ENCODE results near the gene PRM1. TPM values are rescaled to one million over a fixed set of nuclear protein-coding genes. Genes with fewer than 3 reads are reported as not detected.

The PRM1 gene
- total RNA-seq, 1 experiment from 2014 or later: not detected

GRCh38 chr16:11307639-11308492 lies 26.7 kb upstream of the PRM1 start:
- no peaks in the 10 kb centered on the region for H3K27me3 ChIP-seq (replicated peaks; ENCODE audit: insufficient read depth, low read depth, low read length, poor library complexity)
- H3K4me3 ChIP-seq (ENCODE audit: low read depth, low read length, poor library complexity, severe bottlenecking): no peak overlapping the region
- no TSS peak for BruUV-seq (replicated peaks)
- peaks cover 5% of the 10 kb centered on the region for H3K4me1 ChIP-seq (ENCODE audit: insufficient read depth, low read length, poor library complexity, severe bottlenecking)
- TF ChIP-seq EZH2 (IDR thresholded peaks at IDR 0.05; ENCODE audit: borderline replicate concordance, low read depth, low read length, poor library complexity, severe bottlenecking) (no peak), CTCF (conservative IDR thresholded peaks at IDR 0.05; ENCODE audit: low read depth, low read length) (no peak)
- ChIA-PET POLR2A (ENCODE audit: low non-redundant PET) (no interaction called here), CTCF (no interaction called here)
- DNase-seq (ENCODE audit: low spot score): no peak
- intact Hi-C loops (cut with micrococcal nuclease; ENCODE audit: unreplicated experiment): no loop called here
- no peak overlapping the region for H3K27ac ChIP-seq (ENCODE audit: low read depth, low read length, poor library complexity, severe bottlenecking)
- no peaks in the 10 kb centered on the region for H3K36me3 ChIP-seq (ENCODE audit: insufficient read depth, low read length, poor library complexity, severe bottlenecking)
- H3K9me3 ChIP-seq (ENCODE audit: low read depth, low read length, poor library complexity, severe bottlenecking): no peaks in the 10 kb centered on the region

- intact Hi-C loops (cut with micrococcal nuclease; ENCODE audit: unreplicated experiment): no loop called here
- Histone ChIP-seq H3K4me1 (ENCODE audit: insufficient read depth, low read length, poor library complexity, severe bottlenecking) (no peaks in the 10 kb centered on the region), H3K9me3 (ENCODE audit: low read depth, low read length, poor library complexity, severe bottlenecking) (no peaks in the 10 kb centered on the region), H3K4me3 (ENCODE audit: low read depth, low read length, poor library complexity, severe bottlenecking) (no peak overlapping the region), H3K27me3 (replicated peaks; ENCODE audit: insufficient read depth, low read depth, low read length, poor library complexity) (no peaks in the 10 kb centered on the region), H3K36me3 (ENCODE audit: insufficient read depth, low read length, poor library complexity, severe bottlenecking) (no peaks in the 10 kb centered on the region), H3K27ac (ENCODE audit: low read depth, low read length, poor library complexity, severe bottlenecking) (no peak overlapping the region)
- CTCF ChIA-PET: no interaction called here
- no TSS peak for BruUV-seq (replicated peaks)
- TF ChIP-seq CTCF (conservative IDR thresholded peaks at IDR 0.05; ENCODE audit: low read depth, low read length) (no peak), EZH2 (IDR thresholded peaks at IDR 0.05; ENCODE audit: borderline replicate concordance, low read depth, low read length, poor library complexity, severe bottlenecking) (no peak)
- DNase-seq (ENCODE audit: low spot score): no peak
- POLR2A ChIA-PET (ENCODE audit: low non-redundant PET): no interaction called here
Observed at GRCh38 chr16:11306997-11307638, 26.0 kb upstream of the PRM1 start.

- no peak overlapping the region for H3K27ac ChIP-seq (ENCODE audit: low read depth, low read length, poor library complexity, severe bottlenecking)
- no TSS peak for BruUV-seq (replicated peaks)
- TF ChIP-seq EZH2 (IDR thresholded peaks at IDR 0.05; ENCODE audit: borderline replicate concordance, low read depth, low read length, poor library complexity, severe bottlenecking) (no peak), CTCF (conservative IDR thresholded peaks at IDR 0.05; ENCODE audit: low read depth, low read length) (no peak)
- H3K27me3 ChIP-seq (replicated peaks; ENCODE audit: insufficient read depth, low read depth, low read length, poor library complexity): no peaks in the 10 kb centered on the region
- H3K36me3 ChIP-seq (ENCODE audit: insufficient read depth, low read length, poor library complexity, severe bottlenecking): no peaks in the 10 kb centered on the region
- no peaks in the 10 kb centered on the region for H3K9me3 ChIP-seq (ENCODE audit: low read depth, low read length, poor library complexity, severe bottlenecking)
- no peak for DNase-seq (ENCODE audit: low spot score)
- no peaks in the 10 kb centered on the region for H3K4me1 ChIP-seq (ENCODE audit: insufficient read depth, low read length, poor library complexity, severe bottlenecking)
- intact Hi-C loops (cut with micrococcal nuclease; ENCODE audit: unreplicated experiment): no loop called here
- no peak overlapping the region for H3K4me3 ChIP-seq (ENCODE audit: low read depth, low read length, poor library complexity, severe bottlenecking)
- POLR2A ChIA-PET (ENCODE audit: low non-redundant PET): no interaction called here
- CTCF ChIA-PET: no interaction called here
Observed at GRCh38 chr16:11306381-11306780, 25.3 kb upstream of the PRM1 start.
